ENCODE results near the gene STATH. TPM values are rescaled to one million over a fixed set of nuclear protein-coding genes. Genes with fewer than 3 reads are reported as not detected.

The STATH gene
- total RNA-seq, 6 experiments from 2014 or later, result not detected

DNA sequence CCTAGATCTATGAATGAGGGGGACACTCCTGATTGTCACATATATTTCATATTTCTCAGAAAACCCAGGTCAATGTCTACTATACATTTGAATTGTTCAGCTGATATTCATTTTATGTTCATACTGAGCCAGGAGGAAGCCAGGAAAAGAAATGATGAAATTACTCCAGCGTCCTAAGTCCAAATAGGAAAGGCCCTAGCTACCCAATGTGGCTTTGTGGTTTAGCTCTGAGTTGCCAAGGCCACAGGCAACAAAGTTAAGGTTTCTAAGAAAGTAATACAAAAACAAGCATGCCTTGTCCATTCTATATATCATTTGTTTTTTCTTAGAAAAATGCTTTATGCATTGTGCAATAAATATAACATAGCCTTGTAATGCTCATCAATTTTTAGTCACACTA lies 25.7 kb upstream of the STATH start:
- intact Hi-C loops (cut with DNase I), result no loop called here
- Histone ChIP-seq H3K27me3 (no peaks in the 10 kb centered on the region), H3K4me1 (no peaks in the 10 kb centered on the region), H3K27ac (no peak overlapping the region), H3K9me3 (no peaks in the 10 kb centered on the region), H3K36me3 (no peaks in the 10 kb centered on the region), H3K4me3 (no peak overlapping the region)
- TF ChIP-seq POLR2A (IDR thresholded peaks at IDR 0.05), result no peak
- TF ChIP-seq, protein P1, sequence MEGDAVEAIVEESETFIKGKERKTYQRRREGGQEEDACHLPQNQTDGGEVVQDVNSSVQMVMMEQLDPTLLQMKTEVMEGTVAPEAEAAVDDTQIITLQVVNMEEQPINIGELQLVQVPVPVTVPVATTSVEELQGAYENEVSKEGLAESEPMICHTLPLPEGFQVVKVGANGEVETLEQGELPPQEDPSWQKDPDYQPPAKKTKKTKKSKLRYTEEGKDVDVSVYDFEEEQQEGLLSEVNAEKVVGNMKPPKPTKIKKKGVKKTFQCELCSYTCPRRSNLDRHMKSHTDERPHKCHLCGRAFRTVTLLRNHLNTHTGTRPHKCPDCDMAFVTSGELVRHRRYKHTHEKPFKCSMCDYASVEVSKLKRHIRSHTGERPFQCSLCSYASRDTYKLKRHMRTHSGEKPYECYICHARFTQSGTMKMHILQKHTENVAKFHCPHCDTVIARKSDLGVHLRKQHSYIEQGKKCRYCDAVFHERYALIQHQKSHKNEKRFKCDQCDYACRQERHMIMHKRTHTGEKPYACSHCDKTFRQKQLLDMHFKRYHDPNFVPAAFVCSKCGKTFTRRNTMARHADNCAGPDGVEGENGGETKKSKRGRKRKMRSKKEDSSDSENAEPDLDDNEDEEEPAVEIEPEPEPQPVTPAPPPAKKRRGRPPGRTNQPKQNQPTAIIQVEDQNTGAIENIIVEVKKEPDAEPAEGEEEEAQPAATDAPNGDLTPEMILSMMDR (IDR thresholded peaks at IDR 0.05), result no peak
- 11% methylated on average over 1 of the region's 1 CpG for WGBS (ENCODE audit: insufficient coverage, low coverage, low lambda C conversion rate, missing lambda C conversion rate)
- ATAC-seq (no peak), DNase-seq (no peak)

DNA sequence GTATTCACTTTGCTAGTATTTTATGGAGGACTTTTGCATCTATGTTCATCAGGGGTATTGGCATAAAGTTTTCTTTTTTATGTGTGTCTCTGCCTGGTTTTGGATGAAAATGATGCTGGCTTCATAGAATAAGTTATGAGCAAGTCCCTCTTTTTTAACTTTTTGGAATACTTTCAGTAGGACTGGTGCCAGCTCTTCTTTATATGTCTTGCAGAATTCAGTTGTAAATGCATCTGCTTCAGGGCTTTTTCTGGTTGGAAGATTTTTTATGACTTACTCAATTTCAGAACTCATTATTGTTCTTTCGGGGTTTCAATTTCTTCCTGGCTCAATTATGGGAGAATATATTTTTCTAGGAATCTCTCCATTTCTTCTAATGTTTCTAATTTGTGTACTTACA lies 21.1 kb upstream of the STATH start:
- TF ChIP-seq, protein P1 (IDR thresholded peaks at IDR 0.05), result no peak
- TF ChIP-seq POLR2A (IDR thresholded peaks at IDR 0.05), result no peak
- 82% methylated on average over 1 of the region's 1 CpG for WGBS (ENCODE audit: insufficient coverage, low coverage, low lambda C conversion rate, missing lambda C conversion rate)
- ATAC-seq (no peak), DNase-seq (no peak)
- intact Hi-C loops (cut with DNase I), result no loop called here
- Histone ChIP-seq H3K4me1 (no peaks in the 10 kb centered on the region), H3K4me3 (no peak overlapping the region), H3K27me3 (no peaks in the 10 kb centered on the region), H3K36me3 (no peaks in the 10 kb centered on the region), H3K9me3 (no peaks in the 10 kb centered on the region), H3K27ac (no peak overlapping the region)

GRCh38 chr4:69977582-69977981 lies 18.2 kb upstream of the STATH start:
- Histone ChIP-seq H3K27me3 (no peaks in the 10 kb centered on the region), H3K9me3 (no peaks in the 10 kb centered on the region), H3K4me1 (no peaks in the 10 kb centered on the region), H3K4me3 (no peak overlapping the region), H3K27ac (no peak overlapping the region), H3K36me3 (no peaks in the 10 kb centered on the region)
- no peak for TF ChIP-seq POLR2A (IDR thresholded peaks at IDR 0.05)
- TF ChIP-seq, protein P1 (IDR thresholded peaks at IDR 0.05), result no peak
- intact Hi-C loops (cut with DNase I), result no loop called here
- DNase-seq (no peak), ATAC-seq (no peak)

DNA sequence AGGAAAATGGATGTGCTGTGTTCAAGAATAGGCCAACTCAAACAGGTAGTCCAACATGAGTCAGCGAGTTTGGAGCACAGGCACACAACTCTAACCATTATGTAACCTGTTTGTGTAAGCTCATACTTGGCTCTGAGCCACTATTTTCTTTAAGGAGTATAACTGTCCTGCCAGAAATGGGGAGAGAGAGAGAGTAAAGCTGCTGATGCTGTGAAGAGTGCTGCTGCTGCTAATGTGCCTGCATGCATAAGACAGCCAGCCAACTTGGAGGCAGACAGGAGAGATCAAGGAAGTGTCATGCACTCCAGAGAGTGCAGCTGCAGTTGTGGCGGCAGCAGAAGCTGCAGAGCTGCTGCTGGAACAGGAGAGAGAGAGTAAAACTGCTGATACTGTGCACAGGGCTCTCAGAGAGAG lies 11.7 kb upstream of the STATH start:
- Histone ChIP-seq H3K4me1 (peaks cover 0 to 4% (median 0%) of the 10 kb centered on the region in 4 donors), H3K27me3 (no peaks in the 10 kb centered on the region), H3K4me3 (no peak overlapping the region), H3K9me3 (no peaks in the 10 kb centered on the region), H3K27ac (no peak overlapping the region), H3K36me3 (no peaks in the 10 kb centered on the region)
- peak in 1 of 3 donors; percentile 60 for DNase-seq
- peak; percentile 96 to 99 (median 98) for ATAC-seq
- 18% methylated on average over 2 of the region's 2 CpGs for WGBS (ENCODE audit: insufficient coverage, low coverage, low lambda C conversion rate, missing lambda C conversion rate)
- TF ChIP-seq POLR2A (IDR thresholded peaks at IDR 0.05), result no peak
- TF ChIP-seq, protein P1 (IDR thresholded peaks at IDR 0.05), result no peak
- intact Hi-C loops (cut with DNase I), result no loop called here

GRCh38 chr4:69986663-69987062 lies 9.1 kb upstream of the STATH start:
- TF ChIP-seq, protein P1 (IDR thresholded peaks at IDR 0.05), result no peak
- no peak for TF ChIP-seq POLR2A (IDR thresholded peaks at IDR 0.05)
- H3K4me1 ChIP-seq, result peaks cover 0 to 4% (median 0%) of the 10 kb centered on the region in 4 donors
- WGBS (ENCODE audit: insufficient coverage, low coverage, low lambda C conversion rate, missing lambda C conversion rate), result 94% methylated on average over 1 of the region's 1 CpG
- ATAC-seq, result no peak
- intact Hi-C loops (cut with DNase I), result no loop called here
- H3K4me3 ChIP-seq, result no peak overlapping the region
- no peaks in the 10 kb centered on the region for H3K9me3 ChIP-seq
- H3K27ac ChIP-seq, result no peak overlapping the region
- H3K27me3 ChIP-seq, result no peaks in the 10 kb centered on the region
- DNase-seq, result no peak
- H3K36me3 ChIP-seq, result no peaks in the 10 kb centered on the region

Data from right lobe of liver (tissue), 6 donors.